Hematopoietic multipotent progenitor cell treated with erythropoietin and hydrocortisone succinate and interleukin-3 and kit ligand, for 8 days (in vitro differentiated cells): ENCODE results near the gene COMMD6.

Experiments used
- DNase-seq: peaks from one replicate; pipeline ENCODE4 v3.0.0-alpha.2; 2015

The COMMD6 gene

DNA sequence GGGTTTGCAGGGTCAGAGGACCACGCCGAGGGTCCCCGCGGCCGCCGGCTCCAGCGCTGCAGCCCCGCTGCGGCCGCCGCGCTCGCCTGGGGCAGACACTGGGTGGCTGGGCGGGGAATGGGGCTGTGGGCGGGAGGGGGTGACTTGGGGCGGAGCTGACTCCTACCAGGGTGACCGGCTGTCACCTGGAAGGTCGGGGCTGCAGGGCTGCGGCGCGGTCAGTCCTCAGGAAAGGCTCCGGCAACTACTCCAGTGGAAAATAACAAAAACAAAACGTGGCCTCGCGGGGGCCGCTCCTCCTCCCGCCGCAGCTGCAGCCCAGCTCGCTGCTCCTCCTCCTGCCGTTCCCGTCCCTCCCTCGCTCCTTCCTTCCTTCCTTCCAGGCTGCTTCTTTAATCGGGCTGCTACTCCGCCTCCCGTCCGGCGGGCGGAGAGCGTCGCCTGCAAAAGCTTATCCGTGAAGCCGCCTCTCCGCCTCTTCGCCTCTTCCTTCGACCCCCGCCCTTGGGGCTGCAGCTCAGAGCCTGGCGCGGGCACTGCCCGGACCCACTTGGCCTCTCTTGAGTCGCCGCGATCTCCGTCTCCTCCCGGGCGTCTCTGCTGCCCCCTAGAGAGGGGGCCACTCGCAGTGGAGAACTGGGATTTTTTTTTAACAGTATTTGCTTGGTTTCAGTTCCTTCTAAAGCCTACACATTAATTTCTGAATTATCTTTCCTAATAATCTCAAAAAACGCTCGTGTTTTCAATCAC, 55.4 kb downstream of the COMMD6 start, which contains the start of gene TBC1D4:
Gene TBC1D4 (minus strand): TSS at position 100 of the 750 bp plus-strand sequence. CDS start 402 bp downstream, outside the sequence.
- DNase-seq, result peak; percentile 92

DNA sequence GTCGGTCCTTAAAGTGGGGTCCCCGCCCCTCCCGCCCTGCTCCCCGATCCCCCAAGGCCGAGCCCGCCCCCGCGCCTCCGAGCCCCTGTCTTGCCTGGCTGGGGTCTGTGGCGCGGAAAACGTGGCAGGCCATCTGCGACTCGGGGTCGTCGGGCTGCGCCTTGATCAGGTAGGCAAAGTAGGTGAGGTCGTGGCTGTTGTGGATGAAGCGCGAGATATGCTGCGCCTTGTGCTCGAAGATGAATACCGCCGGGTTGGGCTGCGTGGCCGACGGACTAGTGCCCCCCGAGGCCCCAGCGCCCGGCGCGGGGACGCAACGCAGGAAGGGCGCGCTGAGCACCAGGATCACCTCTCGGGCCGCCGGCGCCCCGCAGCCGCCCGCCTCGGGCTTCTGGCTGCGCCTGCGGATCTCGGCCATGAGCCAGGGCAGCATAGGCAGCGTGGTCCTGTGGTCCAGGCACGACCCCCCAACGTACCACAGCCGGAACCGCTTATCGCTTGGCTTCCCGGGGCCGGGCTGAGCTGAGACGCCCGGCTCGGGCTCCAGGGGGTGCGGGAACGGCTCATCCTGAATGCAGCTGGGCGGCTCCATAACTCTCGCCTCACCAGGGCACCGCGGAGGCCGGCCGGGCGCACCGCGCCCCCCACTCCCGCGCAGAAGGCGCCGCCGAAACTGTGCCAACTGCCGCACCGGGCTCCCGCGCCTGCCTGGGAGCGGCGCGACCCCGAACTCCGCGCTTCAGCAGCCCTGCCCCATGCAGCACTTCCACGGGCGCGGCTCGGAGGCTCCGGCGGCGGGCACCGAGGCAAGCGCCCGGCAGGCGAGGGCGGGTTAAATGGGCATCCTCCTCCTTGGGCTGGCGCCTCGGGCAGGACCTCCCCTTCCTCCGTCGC, 56.2 kb downstream of the COMMD6 start:
- DNase-seq, result peak; percentile 38

DNA sequence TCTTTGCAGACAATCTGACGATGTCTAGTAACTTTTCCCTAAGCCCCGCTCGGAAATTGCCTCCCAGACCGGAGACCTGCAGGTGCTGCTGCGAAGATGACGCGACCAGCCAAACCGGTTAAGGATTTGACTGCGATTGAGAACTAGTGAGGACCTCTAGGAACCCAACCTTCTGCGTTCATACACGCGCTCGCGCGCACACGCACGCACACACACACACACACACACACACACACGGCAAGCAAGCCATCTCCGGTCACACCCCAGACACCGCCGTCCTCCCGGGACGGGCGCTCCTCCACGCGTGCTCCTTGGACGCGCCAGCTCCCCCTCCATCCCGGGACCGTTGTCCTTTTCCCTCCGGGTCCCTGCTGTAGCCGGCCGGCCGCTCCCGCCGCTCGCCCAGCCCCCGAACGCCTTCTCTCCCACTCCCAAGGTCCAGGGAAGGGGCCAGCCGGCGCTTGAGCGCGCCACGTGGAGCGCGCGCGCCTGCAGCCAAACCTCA, 56.9 kb downstream of the COMMD6 start:
- peak; percentile 55 for DNase-seq

DNA sequence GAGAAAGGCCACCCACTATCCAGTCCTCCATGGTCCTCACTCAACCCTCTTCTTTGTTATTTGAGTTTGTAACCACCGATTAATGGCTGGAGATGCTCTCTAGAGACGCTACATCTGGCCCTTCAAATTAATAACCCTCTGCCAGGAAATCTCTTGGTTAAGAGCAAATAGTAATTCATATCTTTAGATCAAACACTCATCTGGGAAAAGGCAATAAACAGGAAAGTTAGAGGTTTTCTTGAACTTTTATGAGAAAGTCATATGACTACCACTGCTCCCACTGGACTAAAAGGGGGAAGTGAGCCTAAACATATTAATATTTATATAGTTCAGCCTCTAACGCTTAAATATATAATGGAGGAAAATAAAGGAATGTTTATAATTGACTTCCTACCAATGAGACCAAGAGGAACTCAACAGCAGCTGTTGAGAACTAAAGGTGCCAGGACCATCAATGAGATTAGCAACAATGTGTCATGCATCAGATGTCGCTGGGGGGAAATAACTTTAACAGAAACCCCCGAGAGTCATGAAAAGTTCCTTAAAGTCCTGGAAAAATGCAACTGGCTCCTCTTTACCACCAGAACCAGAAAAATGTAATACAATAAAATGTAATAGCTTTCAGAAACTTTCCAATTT, 58.4 kb downstream of the COMMD6 start:
- no peak for DNase-seq

DNA sequence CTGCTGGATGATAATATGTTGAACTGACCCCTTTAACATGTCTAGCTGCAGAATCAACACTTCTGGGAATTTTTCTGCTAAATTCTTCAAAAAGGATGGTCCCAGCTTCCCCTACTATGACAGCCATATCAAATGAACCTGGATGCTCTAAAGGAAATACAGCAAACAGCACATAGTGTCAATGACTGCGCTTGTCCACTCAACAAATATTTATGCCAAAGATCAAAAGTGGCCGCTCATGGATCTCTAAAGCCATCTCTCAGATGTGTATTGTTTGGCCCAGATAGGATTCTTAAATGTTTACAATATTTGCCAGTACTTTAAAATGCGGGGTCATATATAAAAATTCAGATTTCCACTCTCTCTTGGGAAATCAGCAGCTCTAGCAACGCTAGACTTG, 59.0 kb downstream of the COMMD6 start:
- no peak for DNase-seq
